ENCODE data around the gene LRMDA. TPM values are rescaled to one million over a fixed set of nuclear protein-coding genes. Genes with fewer than 3 reads are reported as not detected.

LRMDA gene
- total RNA-seq, 1 experiment from 2014 or later = not detected

DNA sequence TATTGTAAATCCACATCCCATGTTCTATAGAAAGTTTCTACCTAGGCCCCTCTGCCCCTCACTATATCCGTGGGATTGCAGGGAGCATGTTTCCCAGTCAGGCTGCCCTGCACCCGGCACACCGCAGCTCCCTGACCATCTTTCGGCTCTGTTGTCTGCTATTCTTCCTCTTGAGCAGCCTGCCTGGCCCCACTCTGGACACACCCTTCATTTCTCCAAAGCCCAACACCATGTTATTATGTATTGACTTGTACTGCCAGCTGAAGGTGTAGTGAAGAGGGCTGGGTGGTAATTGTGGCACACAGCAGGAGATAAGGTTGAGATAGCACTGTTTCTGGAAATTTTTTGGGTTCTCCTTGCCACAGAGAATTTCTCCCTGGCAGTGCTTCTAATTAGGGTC lies 9.8 kb downstream of the LRMDA start:
- intact Hi-C loops (cut with micrococcal nuclease; ENCODE audit: unreplicated experiment) = no loop called here
- DNase-seq (ENCODE audit: low spot score) = no peak
- BruUV-seq (replicated peaks) = no TSS peak
- ChIA-PET POLR2A (ENCODE audit: low non-redundant PET) (no interaction called here), CTCF (interaction anchor here (0.5 kb wide), 1 partner anchor 104 kb away, joined by 3 read pairs; no protein-coding TSS in a partner anchor)
- Histone ChIP-seq H3K27me3 (replicated peaks; ENCODE audit: insufficient read depth, low read depth, low read length, poor library complexity) (peaks cover 17% of the 10 kb centered on the region), H3K4me3 (ENCODE audit: low read depth, low read length, poor library complexity, severe bottlenecking) (no peak overlapping the region), H3K4me1 (ENCODE audit: insufficient read depth, low read length, poor library complexity, severe bottlenecking) (no peaks in the 10 kb centered on the region), H3K27ac (ENCODE audit: low read depth, low read length, poor library complexity, severe bottlenecking) (no peak overlapping the region), H3K9me3 (ENCODE audit: low read depth, low read length, poor library complexity, severe bottlenecking) (no peaks in the 10 kb centered on the region), H3K36me3 (ENCODE audit: insufficient read depth, low read length, poor library complexity, severe bottlenecking) (no peaks in the 10 kb centered on the region)
- TF ChIP-seq, protein P1, sequence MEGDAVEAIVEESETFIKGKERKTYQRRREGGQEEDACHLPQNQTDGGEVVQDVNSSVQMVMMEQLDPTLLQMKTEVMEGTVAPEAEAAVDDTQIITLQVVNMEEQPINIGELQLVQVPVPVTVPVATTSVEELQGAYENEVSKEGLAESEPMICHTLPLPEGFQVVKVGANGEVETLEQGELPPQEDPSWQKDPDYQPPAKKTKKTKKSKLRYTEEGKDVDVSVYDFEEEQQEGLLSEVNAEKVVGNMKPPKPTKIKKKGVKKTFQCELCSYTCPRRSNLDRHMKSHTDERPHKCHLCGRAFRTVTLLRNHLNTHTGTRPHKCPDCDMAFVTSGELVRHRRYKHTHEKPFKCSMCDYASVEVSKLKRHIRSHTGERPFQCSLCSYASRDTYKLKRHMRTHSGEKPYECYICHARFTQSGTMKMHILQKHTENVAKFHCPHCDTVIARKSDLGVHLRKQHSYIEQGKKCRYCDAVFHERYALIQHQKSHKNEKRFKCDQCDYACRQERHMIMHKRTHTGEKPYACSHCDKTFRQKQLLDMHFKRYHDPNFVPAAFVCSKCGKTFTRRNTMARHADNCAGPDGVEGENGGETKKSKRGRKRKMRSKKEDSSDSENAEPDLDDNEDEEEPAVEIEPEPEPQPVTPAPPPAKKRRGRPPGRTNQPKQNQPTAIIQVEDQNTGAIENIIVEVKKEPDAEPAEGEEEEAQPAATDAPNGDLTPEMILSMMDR (conservative IDR thresholded peaks at IDR 0.05; ENCODE audit: low read depth, low read length) = no peak
- no peak for TF ChIP-seq EZH2 (IDR thresholded peaks at IDR 0.05; ENCODE audit: borderline replicate concordance, low read depth, low read length, poor library complexity, severe bottlenecking)

DNA sequence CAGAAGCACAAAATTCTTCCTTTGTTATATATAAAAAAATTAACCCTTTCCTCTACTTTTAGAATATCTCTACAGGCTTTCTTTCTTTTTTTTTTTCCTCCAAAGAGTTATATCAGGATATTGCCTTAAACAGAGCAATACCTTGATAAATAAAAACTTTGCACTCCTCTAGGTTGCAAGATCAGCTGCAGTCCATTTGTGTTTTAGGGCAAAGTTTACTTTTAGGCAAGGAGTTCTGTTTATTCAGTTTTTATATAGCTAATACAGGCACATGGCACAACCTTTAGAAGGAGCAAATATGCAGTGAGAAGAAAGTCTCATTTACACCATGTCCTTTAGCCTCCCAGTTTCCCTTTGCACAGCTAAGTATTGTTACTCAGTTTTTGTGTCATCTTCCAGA lies 10.3 kb downstream of the LRMDA start:
- Histone ChIP-seq H3K36me3 (ENCODE audit: insufficient read depth, low read length, poor library complexity, severe bottlenecking) (no peaks in the 10 kb centered on the region), H3K27me3 (replicated peaks; ENCODE audit: insufficient read depth, low read depth, low read length, poor library complexity) (peaks cover 17% of the 10 kb centered on the region), H3K27ac (ENCODE audit: low read depth, low read length, poor library complexity, severe bottlenecking) (no peak overlapping the region), H3K4me1 (ENCODE audit: insufficient read depth, low read length, poor library complexity, severe bottlenecking) (no peaks in the 10 kb centered on the region), H3K4me3 (ENCODE audit: low read depth, low read length, poor library complexity, severe bottlenecking) (no peak overlapping the region), H3K9me3 (ENCODE audit: low read depth, low read length, poor library complexity, severe bottlenecking) (no peaks in the 10 kb centered on the region)
- BruUV-seq (replicated peaks) = no TSS peak
- POLR2A ChIA-PET (ENCODE audit: low non-redundant PET) = no interaction called here
- CTCF ChIA-PET = interaction anchor here (0.5 kb wide), 1 partner anchor 103 kb away, joined by 3 read pairs; no protein-coding TSS in a partner anchor
- TF ChIP-seq EZH2 (IDR thresholded peaks at IDR 0.05; ENCODE audit: borderline replicate concordance, low read depth, low read length, poor library complexity, severe bottlenecking) = no peak
- TF ChIP-seq, protein P1 (conservative IDR thresholded peaks at IDR 0.05; ENCODE audit: low read depth, low read length) = no peak
- no peak for DNase-seq (ENCODE audit: low spot score)
- intact Hi-C loops (cut with micrococcal nuclease; ENCODE audit: unreplicated experiment) = no loop called here

DNA sequence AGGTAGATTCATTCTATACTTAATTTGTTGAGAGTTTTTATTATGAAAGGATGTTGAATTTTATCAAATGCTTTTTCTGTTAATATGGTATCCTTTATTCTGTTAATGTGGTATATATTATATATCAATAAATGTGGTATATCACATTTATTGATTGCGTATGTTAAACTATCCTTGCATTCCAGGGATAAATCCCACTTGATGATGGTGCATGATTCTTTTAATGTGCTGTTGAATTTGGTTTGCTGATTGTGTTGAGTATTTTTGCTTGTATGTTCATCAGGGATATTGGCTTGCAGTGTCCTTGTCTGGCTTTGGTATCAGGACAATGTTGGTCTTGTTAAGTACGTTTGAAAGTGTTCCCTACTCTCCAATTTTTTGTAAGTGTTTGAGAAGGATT lies 11.9 kb downstream of the LRMDA start:
- ChIA-PET POLR2A (ENCODE audit: low non-redundant PET) (no interaction called here), CTCF (no interaction called here)
- no peaks in the 10 kb centered on the region for H3K9me3 ChIP-seq (ENCODE audit: low read depth, low read length, poor library complexity, severe bottlenecking)
- H3K4me3 ChIP-seq (ENCODE audit: low read depth, low read length, poor library complexity, severe bottlenecking) = no peak overlapping the region
- no peaks in the 10 kb centered on the region for H3K36me3 ChIP-seq (ENCODE audit: insufficient read depth, low read length, poor library complexity, severe bottlenecking)
- H3K27me3 ChIP-seq (replicated peaks; ENCODE audit: insufficient read depth, low read depth, low read length, poor library complexity) = peaks cover 11% of the 10 kb centered on the region
- H3K27ac ChIP-seq (ENCODE audit: low read depth, low read length, poor library complexity, severe bottlenecking) = no peak overlapping the region
- intact Hi-C loops (cut with micrococcal nuclease; ENCODE audit: unreplicated experiment) = no loop called here
- TF ChIP-seq, protein P1 (conservative IDR thresholded peaks at IDR 0.05; ENCODE audit: low read depth, low read length) = no peak
- no peak for TF ChIP-seq EZH2 (IDR thresholded peaks at IDR 0.05; ENCODE audit: borderline replicate concordance, low read depth, low read length, poor library complexity, severe bottlenecking)
- no peak for DNase-seq (ENCODE audit: low spot score)
- no TSS peak for BruUV-seq (replicated peaks)
- H3K4me1 ChIP-seq (ENCODE audit: insufficient read depth, low read length, poor library complexity, severe bottlenecking) = no peaks in the 10 kb centered on the region
